Activated gamma-delta T cell treated with Interleukin-2 at 50 U/mL for 16 hours (primary cell): ENCODE data around the gene RPS27L.

Experiments
- DNase-seq: peaks from one replicate; pipeline ENCODE4 v3.0.0-alpha.2; 2020

The RPS27L gene

GRCh38 chr15:63157118-63157843, at the start of gene RPS27L:
Gene RPS27L, minus strand, starts transcription at chr15:63157477. Its CDS starts 72 bp downstream, at chr15:63157405.
- DNase-seq = peak; percentile 85

- DNase-seq = no peak
Observed at GRCh38 chr15:63206079-63206478, 48.8 kb upstream of the RPS27L start.

- peak; percentile 59 for DNase-seq
Observed at GRCh38 chr15:63203451-63204090, 46.3 kb upstream of the RPS27L start.

- DNase-seq = no peak
Observed at GRCh38 chr15:63202861-63203260, 45.6 kb upstream of the RPS27L start.

- no peak for DNase-seq
Observed at GRCh38 chr15:63200464-63201249, 43.4 kb upstream of the RPS27L start.

GRCh38 chr15:63198371-63199250, 41.3 kb upstream of the RPS27L start:
- no peak for DNase-seq

GRCh38 chr15:63197626-63198025, 40.3 kb upstream of the RPS27L start:
- DNase-seq = no peak

GRCh38 chr15:63196842-63197241, 39.6 kb upstream of the RPS27L start:
- DNase-seq = no peak

- DNase-seq = no peak
Observed at GRCh38 chr15:63195569-63196015, 38.3 kb upstream of the RPS27L start.

GRCh38 chr15:63194880-63195568, 37.7 kb upstream of the RPS27L start:
- no peak for DNase-seq

- no peak for DNase-seq
Observed at GRCh38 chr15:63194302-63194701, 37.0 kb upstream of the RPS27L start.

GRCh38 chr15:63192619-63193206, 35.4 kb upstream of the RPS27L start:
- no peak for DNase-seq

- DNase-seq = peak; percentile 55
Observed at GRCh38 chr15:63191895-63192618, 34.8 kb upstream of the RPS27L start.

- DNase-seq = no peak
Observed at GRCh38 chr15:63190769-63191649, 33.7 kb upstream of the RPS27L start.

GRCh38 chr15:63189941-63190768, 32.9 kb upstream of the RPS27L start:
- DNase-seq = no peak

- peak; percentile 98 for DNase-seq
Observed at GRCh38 chr15:63188926-63189871, 31.9 kb upstream of the RPS27L start, which contains the start of gene RAB8B. Gene RAB8B, plus strand, starts transcription at chr15:63189606. Its CDS starts 19 bp downstream, at chr15:63189625.

GRCh38 chr15:63188247-63188925, 31.1 kb upstream of the RPS27L start:
- DNase-seq = no peak
